Measurements from ENCODE around the gene HERPUD1. TPM values are rescaled to one million over a fixed set of nuclear protein-coding genes. Genes with fewer than 3 reads are reported as not detected.

The HERPUD1 gene
- total and polyA plus RNA-seq, 2 of the 13 experiments (the other 11 are each of a cell fraction or from before 2014, with no cell fraction given) = 96.2 to 323 TPM

- TF ChIP-seq MLXIP (CRISPR knock-in tag; IDR thresholded peaks at IDR 0.05; ENCODE audit: borderline replicate concordance) (no peak), KAT8 (CRISPR knock-in tag; IDR thresholded peaks at IDR 0.05) (peak; percentile 76), ZNF460 (CRISPR knock-in tag; IDR thresholded peaks at IDR 0.05; ENCODE audit: borderline replicate concordance) (no peak), FOXK1 (CRISPR knock-in tag; IDR thresholded peaks at IDR 0.05; ENCODE audit: borderline replicate concordance, low read depth) (peak; percentile 98), ZNF790 (CRISPR knock-in tag; IDR thresholded peaks at IDR 0.05; ENCODE audit: borderline replicate concordance) (no peak), TEF (CRISPR knock-in tag; IDR thresholded peaks at IDR 0.05) (peak; percentile 95), FOXO4 (CRISPR knock-in tag; conservative IDR thresholded peaks at IDR 0.05) (no peak), ZKSCAN8 (CRISPR knock-in tag; IDR thresholded peaks at IDR 0.05; ENCODE audit: borderline replicate concordance) (peak; percentile 77; the same call in 1 of the 2 replicates), ZSCAN9 (CRISPR knock-in tag; IDR thresholded peaks at IDR 0.05; ENCODE audit: borderline replicate concordance) (peak; percentile 88; the same call in 1 of the 2 replicates), ZC3H13 (CRISPR knock-in tag; IDR thresholded peaks at IDR 0.05) (peak; percentile 79), MLLT10 (CRISPR knock-in tag; IDR thresholded peaks at IDR 0.05) (peak; percentile 81; the same call in 1 of the 2 replicates), ATF3 (CRISPR knock-in tag; IDR thresholded peaks at IDR 0.05) (no peak; the same call in 1 of the 2 replicates), ZNF510 (CRISPR knock-in tag; IDR thresholded peaks at IDR 0.05; ENCODE audit: low read depth) (no peak), RFX1 (IDR thresholded peaks at IDR 0.05) (no peak), NR2F2 (IDR thresholded peaks at IDR 0.05; ENCODE audit: borderline replicate concordance, low read depth) (no peak), RXRB (CRISPR knock-in tag; IDR thresholded peaks at IDR 0.05; ENCODE audit: borderline replicate concordance) (peak; percentile 88), ATAD3A (CRISPR knock-in tag; IDR thresholded peaks at IDR 0.05) (no peak), TEAD3 (CRISPR knock-in tag; optimal IDR thresholded peaks at IDR 0.05; ENCODE audit: borderline replicate concordance) (peak; percentile 74), TFAP4 (IDR thresholded peaks at IDR 0.05; ENCODE audit: borderline replicate concordance, low read depth) (peak; percentile 80; the same call in 1 of the 2 replicates), SMYD3 (CRISPR knock-in tag; IDR thresholded peaks at IDR 0.05) (no peak), ZNF160 (CRISPR knock-in tag; IDR thresholded peaks at IDR 0.05) (0 out of 2 replicates have a peak, but pooled peaks have one; percentile 9), NFYB (CRISPR knock-in tag; IDR thresholded peaks at IDR 0.05) (no peak; the same call in 1 of the 2 replicates), SSRP1 (CRISPR knock-in tag; IDR thresholded peaks at IDR 0.05) (peak; percentile 89; the same call in 1 of the 2 replicates), ZSCAN25 (CRISPR knock-in tag; IDR thresholded peaks at IDR 0.05) (peak; percentile 16; the same call in 1 of the 2 replicates), ZNF674 (CRISPR knock-in tag; IDR thresholded peaks at IDR 0.05; ENCODE audit: low read depth) (no peak)
Observed at GRCh38 chr16:56932721-56933619, 1.0 kb downstream of the HERPUD1 start (continued).
